ENCODE measurements around the gene ADGRG4.

- TF ChIP-seq YY1 (IDR thresholded peaks at IDR 0.05): no peak
- no peak for TF ChIP-seq CTCF (IDR thresholded peaks at IDR 0.05; ENCODE audit: low read depth, low read length, missing input control)
- TF ChIP-seq HNF4A (conservative IDR thresholded peaks at IDR 0.05): no peak
- TF ChIP-seq RAD21 (IDR thresholded peaks at IDR 0.05): no peak
- no peak for TF ChIP-seq EGR1 (IDR thresholded peaks at IDR 0.05; ENCODE audit: low read depth in 2 of 2)
- no peak for TF ChIP-seq SP1 (IDR thresholded peaks at IDR 0.05)
- no peak for TF ChIP-seq JUND (IDR thresholded peaks at IDR 0.05)
- no peak for TF ChIP-seq ZBTB33 (IDR thresholded peaks at IDR 0.05)
- no peak for TF ChIP-seq REST (IDR thresholded peaks at IDR 0.05)
- no peak for TF ChIP-seq MAX (IDR thresholded peaks at IDR 0.05)
- no peak for TF ChIP-seq FOXA1 (IDR thresholded peaks at IDR 0.05)
- TF ChIP-seq FOXA2 (IDR thresholded peaks at IDR 0.05): no peak
- TF ChIP-seq TAF1 (conservative IDR thresholded peaks at IDR 0.05): no peak
Measured at GRCh38 chrX:136322064-136322463, 21.3 kb downstream of the ADGRG4 start.
